Endothelial cell of hepatic sinusoid (primary cell): ENCODE measurements around the gene CHMP6.

ENCODE experiments used
- in situ Hi-C: cut with HindIII; loops from 2 replicates; pipeline ENCODE4 v1.10.0; 2017; ENCODE audit warnings: low sequenced_read_pairs

The CHMP6 gene

DNA sequence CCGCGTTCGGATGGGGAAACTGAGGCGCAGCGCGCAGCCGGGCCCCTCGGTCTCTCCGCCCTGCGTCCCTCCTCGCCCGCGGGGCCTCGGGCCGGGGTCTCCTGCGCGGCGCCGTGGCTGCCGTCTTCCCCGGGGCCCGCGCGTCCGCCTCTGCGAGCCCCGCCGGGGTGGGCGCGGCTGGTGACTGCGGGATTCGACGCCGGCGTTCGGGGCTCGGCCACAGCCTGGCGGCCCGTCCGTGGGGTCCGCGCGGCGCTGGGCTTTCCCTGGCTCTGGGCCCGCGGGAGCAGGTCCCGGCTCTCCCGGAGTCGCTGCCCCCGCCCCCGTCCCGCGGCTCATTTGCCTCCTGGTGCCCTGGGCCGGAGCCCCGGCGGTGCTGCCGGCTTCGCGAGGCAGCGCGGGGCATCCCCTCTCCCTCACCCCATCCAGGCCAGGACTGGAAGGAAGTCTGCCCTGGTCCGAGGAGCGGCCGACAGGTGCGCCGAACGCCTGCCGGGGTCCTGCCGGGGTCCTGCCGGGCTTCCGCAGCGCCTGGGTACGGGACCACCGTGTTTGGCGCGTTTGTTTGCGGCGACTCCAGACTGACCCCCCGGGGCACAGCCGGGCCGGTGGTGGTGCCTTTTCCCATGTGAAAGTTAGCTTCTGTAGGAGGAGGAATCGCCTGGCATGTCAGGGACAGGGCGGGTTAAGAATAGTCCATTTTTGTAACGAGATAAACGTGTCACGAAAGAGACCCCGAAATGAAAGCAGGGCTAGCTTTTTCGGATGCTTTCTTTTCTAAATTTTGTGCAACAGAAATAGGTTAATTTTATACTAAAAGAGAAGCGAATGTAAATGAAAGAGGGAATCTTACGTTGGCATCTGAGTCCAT lies 671 bp downstream of the CHMP6 start:
- in situ Hi-C loops: no loop called here

DNA sequence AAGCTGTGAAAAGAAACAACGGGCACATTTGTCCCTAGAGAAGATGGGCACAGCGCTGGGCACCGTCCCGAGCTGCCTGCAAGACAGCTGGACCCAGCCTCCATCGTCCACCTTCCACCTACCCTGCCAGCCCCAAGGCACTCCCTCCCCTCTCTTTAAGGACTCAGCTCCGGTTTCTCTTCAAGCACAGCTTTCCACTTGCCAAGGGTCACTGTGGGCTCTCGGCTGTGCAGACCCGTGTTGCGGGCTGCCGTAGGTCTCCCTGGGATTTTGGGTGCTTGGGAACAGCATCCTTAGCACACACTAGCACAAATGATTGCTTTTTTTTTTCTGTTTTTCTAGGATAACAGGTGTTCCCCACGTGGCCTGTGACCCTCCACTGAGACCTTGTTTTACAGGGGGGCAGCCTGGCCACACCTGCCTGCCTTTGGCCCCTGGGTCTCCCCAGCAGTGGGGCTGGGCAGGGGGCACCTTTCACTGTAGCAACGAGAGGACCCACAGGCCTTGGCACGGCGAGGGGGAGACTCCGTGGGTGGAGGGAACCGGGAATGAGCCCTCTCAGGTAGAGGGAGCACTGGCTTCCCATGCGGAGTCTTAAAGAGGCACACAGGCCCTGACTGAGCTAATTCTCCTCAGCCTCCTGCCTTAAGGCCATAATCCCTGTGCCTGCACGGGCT lies 1.4 kb downstream of the CHMP6 start:
- in situ Hi-C loops: no loop called here

DNA sequence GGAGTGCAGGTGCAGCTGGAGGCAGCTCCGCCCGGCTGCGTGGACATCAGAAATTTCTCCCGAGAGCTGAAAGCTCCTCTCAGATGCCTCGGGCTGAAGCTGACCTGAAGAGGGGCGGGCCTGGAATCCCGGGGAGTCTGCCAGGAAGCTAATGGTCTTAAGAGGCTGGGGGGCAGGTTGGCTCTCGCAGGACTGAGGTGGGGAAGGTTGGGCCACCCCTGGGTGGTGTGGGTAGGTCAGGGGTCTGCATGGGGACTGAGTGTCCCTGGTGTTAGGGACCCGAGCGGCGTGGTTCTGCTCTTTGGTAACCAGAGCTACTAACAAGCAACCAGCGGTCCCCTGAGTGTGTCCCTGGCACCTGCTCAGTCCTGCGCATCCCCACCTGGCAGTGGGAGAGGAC lies 3.5 kb downstream of the CHMP6 start:
- in situ Hi-C loops: no loop called here

DNA sequence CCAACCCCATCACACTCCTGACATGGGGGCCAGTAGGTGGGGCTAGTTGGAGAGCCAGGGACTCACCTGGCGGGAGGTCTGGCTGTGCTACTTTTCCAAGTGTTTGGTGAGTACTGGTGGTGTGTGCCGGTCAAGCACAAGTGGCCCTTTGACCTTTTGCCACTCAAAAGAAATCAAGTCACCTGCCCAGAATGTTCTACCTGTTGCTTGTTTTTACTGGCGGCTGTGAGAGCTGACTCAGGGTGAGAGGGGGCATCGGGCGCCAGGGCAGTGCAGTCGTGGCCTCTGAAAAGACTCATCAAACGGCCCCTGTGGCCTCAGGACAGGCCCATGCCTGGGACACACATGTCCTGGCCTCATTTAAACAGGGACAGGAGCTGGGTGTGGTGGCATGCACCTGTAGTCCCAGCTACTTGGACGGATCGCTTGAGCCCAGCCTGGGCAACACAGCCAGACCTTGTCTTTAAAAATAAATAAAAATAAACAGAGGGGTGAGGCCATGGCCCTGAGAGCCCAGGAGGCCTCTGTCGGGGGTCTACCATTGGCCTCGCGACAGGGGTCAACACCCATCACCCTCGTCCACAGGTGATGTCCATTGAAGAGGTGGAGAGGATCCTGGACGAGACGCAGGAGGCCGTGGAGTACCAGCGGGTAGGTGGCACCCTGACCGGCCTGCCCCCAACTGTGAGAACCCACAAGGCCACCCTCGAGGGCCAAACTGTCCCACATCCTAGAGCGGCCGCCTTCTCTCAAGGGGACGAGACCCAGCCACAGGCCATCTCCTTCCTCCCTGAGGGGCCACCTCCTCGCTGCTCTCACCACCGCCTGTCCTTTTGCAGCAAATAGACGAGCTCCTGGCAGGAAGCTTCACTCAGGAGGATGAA lies 5.0 kb downstream of the CHMP6 start:
- in situ Hi-C loops: no loop called here

DNA sequence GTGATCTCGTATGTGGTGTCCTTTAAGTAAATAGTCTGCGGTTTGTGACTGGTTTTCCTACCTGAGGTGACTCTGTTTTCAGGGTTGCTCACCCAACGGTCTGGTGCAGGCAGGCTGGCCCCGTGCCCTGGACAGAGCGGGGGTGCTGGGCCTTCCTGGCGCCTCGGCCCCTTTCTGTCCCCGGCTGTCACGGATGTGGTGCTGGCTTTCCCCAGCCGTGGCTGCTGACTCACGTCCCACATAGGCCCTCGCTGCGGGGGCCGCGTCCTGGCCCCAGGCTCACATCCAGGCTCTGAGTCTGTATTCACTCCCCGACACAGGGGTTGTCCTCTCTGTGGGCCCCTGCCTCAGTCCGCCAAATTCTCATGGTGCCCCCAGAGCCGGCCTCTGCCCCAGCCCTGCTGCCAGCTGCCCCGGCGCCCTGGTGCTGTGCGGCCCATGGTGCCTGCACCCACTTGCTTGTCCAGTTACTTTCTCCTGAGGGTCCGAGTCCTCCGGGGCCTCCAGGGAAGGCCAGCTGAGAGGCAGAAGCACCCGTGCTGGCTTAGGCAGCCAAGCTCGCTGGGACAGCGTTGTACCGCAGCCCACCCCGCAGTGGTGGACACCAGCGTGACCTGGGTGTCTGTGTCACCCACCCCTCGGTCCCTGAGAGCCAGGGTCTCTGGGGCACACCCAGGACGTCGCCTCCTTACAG lies 5.9 kb downstream of the CHMP6 start:
- in situ Hi-C loops: no loop called here

DNA sequence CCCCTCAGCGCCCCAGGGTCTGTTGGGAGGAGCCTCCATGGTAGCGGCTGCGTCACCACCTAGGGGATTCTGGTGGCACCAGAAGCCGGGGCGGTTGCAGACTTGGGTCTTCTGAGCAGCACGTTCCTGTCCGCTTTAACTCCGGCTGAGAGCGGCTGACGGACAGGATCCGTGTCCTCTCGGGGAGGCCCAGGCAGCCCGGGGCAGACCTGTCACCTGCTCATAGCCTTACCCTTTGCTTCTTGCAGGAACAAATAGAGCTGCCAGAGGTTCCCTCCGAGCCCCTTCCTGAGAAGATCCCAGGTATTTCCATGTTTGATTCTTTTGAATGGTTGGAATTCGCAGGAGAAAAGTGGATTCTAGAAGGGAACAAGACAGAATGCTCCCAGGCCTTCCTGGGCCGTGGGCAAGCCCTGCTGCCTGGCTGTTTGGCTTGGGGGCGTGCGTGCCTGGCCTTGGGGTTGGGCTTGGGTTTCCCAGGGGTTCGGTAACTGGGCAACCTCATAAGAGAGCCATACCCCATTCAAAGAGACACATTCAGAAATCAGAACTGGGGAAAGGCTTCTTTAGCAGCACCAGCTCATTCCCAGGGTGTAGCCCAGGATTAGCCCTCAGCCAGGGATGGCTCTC lies 6.6 kb downstream of the CHMP6 start:
- in situ Hi-C loops: no loop called here

DNA sequence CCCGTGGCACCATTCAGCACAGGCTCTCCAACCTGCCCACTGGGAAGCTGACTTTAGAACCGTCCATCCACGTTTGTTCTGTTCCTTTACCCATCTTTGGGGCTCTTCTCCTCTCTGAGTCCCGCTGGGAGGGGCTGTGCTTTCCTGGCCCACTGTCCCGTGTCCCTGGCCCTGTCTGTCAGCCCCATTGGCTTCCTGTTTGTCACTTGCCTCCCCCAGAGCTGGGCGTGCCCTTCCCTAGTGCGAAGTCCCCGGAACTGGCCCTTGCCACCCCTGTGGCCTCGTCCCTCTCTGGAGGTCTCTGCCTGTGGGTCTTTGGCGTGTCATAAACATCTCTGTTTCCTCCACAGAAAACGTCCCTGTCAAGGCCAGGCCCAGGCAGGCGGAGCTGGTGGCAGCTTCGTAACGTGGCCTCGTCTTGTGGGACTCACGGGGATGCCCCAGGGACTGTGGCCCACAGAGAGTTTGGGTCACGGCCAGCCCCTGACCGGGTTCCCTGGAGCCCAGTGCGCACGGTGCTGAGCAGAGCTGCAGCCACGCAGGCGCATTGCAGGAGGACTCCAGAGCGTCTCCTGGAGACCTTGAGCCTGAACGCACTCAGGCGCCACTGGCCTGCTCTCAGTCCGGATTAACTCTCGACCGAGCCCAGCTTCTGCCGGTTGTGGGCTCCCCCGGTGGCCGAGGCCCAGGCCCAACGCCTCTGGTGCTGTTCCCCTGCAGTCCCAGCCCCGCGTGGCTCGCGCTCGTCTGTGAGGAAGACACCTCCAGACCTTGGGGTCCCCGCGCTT lies 7.3 kb downstream of the CHMP6 start:
- in situ Hi-C loops: no loop called here

DNA sequence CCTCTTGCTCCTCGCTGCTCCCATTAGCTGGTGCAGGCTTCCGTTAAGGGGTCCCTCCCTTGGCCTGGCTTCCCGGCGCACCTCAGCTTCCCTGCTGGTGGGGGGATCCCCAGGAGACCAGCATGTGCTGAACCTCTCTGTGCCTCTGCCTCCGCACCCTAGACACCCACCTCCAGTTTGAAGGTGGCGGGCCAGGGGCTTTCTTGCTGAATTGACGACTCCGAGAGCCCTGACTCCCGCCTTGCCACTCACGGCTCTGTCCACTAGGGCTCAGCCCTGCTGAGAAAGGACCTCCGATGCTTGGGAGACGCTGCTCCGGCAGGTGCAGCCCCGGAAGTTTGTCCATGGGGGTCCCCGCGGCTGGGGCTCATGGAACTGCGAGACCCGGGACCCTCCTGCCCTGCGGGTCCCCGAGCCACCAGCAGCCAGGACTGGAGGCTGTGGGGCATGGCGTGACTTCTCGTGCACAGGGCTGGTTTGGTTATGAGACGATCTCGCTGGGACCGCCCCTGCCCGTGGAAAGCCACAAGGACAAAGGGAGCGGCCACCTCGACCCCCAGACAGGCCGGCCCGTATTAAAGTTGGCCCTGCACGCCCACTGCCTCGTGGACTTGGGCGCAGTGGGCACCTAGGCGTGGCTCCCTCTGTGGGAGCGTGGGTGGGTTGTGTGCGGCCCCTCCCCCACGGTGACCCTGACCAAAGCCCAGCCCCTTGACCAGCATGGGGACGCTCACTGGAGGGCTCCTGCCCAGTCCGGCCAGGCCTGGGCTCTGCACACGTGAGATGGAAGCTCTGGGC lies 8.1 kb downstream of the CHMP6 start:
- in situ Hi-C loops: no loop called here

DNA sequence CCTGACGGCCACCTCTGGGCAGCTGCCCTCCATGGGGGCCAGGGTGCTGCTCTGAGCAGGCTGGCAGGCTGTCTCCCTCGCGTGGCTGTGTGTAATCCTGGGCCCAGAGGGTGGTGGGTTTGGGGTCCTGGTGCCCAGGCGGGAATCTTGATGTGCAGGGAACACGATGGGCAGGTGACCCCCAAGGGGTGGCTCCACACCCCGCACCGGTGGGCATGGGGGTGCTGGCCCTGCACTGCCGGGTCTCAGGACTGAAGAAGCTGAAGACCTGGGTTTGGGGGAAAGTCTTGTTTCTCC lies 8.6 kb downstream of the CHMP6 start:
- in situ Hi-C loops: no loop called here

DNA sequence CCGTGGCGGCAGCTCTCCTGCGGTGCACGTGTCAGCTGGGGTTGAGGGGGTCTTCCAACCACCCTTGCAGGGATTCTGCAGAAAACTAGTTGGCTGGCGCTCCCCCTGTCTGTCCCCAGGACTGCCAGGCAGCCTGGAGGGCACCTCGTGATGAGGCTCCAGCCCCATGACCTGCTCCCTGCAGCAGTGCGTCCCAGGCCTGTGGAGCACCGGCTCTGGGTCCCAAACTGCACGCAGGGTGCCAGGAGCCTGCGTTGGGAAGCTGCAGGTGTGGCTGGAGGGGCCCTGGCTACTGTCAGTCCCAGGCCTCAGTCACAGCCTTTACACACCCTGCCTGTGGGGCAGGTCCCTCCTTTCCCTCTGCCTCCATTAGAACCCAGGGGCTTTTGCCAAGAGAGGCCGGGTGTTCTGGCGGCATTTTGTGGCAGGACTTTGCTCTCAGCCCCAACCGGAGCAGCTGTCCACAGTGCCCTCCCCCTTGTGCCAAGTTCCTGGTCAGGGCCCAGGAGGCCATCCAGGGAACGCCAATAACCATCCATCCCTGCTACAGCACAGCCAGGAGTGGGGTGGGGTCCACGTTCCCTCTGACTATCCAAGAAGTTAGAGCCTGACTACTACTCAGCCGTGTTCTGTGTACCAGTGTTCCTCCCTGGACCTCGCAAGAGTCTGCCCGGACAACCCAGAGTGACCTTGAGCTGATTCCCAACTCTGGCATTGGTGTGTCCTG lies 9.2 kb downstream of the CHMP6 start:
- in situ Hi-C loops: no loop called here

DNA sequence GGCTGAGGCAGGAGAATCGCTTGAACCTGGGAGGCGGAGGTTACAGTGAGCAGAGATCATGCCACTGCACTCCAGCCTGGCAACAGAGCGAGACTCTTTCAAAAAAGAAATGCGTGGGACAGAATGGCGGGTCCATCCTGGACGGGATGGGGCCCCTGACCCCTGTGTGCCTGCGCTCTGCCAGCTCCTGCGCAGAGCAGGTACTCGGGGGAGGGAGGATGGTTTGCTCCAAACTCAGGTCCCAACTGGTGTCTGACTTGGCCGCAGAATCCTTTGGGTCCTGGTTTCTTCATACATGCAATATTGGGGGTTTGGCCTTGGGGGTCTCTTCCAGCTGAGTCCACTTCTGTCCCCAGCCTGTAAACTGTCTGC lies 10.4 kb downstream of the CHMP6 start:
- in situ Hi-C loops: no loop called here

DNA sequence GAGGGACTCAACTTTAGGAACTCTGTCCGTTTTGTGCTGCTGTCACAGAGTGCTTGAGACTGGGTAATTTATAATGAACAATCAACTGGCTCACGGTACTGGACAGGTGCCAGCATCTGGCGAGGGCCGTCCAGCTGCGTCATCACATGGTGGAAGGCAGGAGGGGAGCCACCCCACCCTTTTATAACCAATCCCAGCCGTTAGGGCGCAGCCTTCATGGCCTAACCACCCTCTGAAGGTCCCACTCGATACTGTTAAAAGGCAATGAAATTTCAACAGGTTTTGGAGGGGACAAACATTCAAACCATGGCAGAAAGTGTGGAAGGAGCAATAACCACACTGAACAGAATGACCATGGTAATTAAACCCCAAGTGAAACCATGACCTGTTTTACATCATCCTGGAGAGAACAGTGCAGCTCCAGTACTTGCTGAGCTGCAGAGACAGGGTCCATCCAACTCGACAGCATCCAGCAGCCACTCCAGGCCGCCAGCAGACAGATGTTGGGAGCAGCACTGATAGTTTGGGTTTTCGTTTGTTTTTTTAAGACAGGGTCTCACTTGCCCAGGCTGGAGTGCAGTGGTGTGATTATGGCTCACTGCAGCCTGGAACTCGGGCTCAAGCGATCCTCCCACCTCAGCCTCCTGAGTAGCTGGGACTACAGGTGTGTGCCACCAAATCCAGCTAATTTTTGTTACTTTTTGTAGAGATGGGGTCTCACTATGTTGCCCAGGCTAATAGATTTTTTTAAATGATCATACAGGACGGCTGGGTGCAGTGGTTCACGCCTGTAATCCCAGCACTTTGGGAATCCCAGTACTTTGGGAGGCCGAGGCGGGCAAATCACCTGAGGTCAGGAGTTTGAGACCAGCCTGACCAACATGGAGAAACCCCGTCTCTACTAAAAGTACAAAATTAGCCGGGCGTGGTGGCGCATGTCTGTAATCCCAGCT lies 11.0 kb downstream of the CHMP6 start:
- in situ Hi-C loops: no loop called here

DNA sequence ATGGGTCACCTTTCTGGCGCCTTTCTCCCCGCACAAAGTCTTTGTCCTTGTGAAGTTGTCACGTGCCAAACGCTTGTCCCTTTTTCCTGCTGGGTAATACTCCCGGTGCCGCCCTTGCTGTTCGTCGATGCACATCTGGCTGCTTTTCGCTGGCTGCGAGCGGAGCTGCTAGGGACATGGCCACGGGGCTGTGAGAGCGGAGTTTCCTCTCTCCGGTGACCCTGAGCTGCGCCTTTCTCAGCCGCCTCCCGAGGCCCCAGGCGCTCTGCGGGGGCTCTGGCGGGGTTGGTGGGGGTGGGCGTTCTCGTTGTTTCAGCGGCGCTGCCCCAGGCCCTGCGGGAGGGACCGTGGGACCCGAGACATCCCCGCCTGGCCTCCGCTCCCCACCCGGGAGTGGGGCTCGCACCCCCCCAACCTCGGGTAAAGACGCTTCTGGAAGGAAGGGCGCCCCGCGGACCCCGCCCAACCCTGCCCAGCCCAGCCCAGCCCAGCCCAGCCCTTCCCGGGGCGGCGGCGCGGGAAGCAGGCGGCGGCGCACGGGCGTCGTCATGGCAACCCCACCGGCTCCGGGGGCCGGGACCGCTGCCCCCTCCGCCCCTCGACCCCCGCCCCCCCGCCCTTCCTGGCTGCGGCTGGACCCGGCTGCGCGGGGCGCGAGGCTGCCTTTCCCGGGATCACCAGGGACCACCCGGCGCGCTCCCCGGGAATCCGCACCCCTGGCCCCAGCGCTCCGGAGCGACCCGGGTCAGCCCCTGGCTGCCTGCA lies 12.3 kb downstream of the CHMP6 start:
- in situ Hi-C loops: no loop called here

DNA sequence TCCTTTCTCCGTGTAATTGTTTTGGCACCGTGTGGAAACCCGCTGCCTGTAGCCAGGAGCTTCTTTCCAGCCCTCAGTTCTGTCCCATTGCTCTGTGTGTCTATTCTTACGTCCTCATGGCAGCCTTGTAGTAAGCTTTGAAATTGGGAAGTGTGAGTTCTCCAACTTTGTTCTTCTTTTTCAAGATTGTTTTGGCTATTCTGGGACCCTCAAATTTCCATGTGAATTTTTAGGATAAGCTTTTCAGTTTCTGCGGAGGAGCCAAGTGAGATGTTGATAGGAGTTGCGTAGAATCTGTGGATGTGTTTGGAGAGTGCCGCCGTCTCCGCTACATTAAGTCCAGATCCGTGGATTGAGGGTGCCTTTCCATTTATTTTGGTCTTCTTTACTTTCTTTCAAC lies 15.2 kb downstream of the CHMP6 start:
- in situ Hi-C loops: no loop called here

DNA sequence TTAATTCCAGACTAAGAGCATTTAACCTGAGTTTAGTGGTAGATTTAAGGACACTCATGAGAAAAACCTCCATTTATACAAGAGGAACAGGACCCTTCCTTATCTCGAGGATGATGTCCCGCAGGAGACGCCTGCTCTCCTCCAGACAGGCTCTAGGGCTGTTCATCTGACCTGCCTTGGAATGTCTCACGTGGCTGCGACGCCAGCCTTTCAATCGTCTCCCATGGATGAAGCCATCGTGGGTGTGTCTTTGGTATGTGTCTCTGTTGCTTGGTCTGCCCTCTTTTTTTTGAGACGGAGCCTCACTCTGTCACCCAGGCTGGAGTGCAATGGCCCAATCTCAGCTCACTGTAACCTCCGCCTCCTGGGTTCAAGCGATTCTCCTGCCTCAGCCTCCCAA lies 16.5 kb downstream of the CHMP6 start:
- in situ Hi-C loops: no loop called here

DNA sequence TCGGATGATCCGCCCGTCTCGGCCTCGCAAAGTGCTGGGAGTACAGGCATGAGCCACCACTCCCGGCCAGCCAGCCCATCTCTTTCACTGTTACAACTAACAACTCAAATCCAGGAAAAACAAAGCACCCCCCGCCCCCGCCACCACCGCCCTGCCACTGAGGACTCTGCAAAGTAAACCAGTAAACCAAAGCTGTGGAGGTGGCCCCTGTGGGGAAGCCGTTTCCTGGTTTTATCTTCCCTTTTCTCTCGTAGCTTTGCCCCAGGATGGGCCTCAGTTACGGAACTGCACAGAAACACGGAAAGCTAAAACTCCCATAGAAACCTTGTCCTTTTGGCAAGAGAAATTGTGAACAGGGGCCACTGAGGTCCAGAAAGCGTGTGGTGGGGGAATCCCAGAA lies 17.5 kb downstream of the CHMP6 start:
- in situ Hi-C loops: no loop called here

DNA sequence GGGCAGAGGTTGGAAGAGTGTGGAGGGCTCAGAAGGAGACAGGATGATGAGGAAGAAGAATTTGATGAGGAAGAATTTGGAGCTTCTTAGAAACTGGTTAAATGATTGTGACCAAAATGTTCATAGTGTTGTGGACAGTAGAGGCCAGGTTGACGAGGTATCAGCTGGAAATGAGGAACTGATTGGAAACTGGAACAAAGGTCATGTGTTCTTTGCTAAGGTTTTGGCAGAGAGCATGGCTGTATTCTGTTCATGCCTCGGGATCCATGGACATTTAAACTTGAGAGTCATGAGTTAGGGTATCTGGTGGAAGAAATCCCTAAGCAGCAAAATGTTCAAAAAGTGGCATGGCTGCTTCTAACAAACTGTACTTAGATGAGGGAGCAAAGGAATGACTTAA lies 19.3 kb downstream of the CHMP6 start:
- in situ Hi-C loops: loop anchor here (5.0 kb wide), 1 partner anchor 76 kb away; no protein-coding TSS in a partner anchor
